ENCODE measurements around the gene ARHGEF10L. TPM values are rescaled to one million over a fixed set of nuclear protein-coding genes. Genes with fewer than 3 reads are reported as not detected.

ARHGEF10L gene
- total RNA-seq, 1 donor from 2014 or later = 75.6 TPM

- no peak for DNase-seq (ENCODE audit: extremely low spot score in 2 of 2)
- intact Hi-C loops (cut with DNase I) = no loop called here
- Histone ChIP-seq H3K4me1 (no peaks in the 10 kb centered on the region), H3K27ac (no peak overlapping the region), H3K36me3 (no peaks in the 10 kb centered on the region), H3K27me3 (no peaks in the 10 kb centered on the region), H3K4me3 (no peak overlapping the region), H3K9me3 (no peaks in the 10 kb centered on the region)
- TF ChIP-seq CTCF (IDR thresholded peaks at IDR 0.05) = no peak
- TF ChIP-seq POLR2AphosphoS5 (IDR thresholded peaks at IDR 0.05; ENCODE audit: insufficient read depth in 1 of 2, low read depth in 1 of 2) = no peak
- no peak for TF ChIP-seq POLR2A (IDR thresholded peaks at IDR 0.05)
Observed at GRCh38 chr1:17515902-17516301, 23.6 kb upstream of the ARHGEF10L start.

GRCh38 chr1:17516303-17517214, 22.9 kb upstream of the ARHGEF10L start:
- Histone ChIP-seq H3K4me3 (no peak overlapping the region), H3K27ac (no peak overlapping the region), H3K36me3 (no peaks in the 10 kb centered on the region), H3K9me3 (no peaks in the 10 kb centered on the region), H3K27me3 (no peaks in the 10 kb centered on the region), H3K4me1 (no peaks in the 10 kb centered on the region)
- no peak for DNase-seq (ENCODE audit: extremely low spot score in 2 of 2)
- intact Hi-C loops (cut with DNase I) = no loop called here
- TF ChIP-seq POLR2A (IDR thresholded peaks at IDR 0.05) (no peak), POLR2AphosphoS5 (IDR thresholded peaks at IDR 0.05; ENCODE audit: insufficient read depth in 1 of 2, low read depth in 1 of 2) (no peak)

- intact Hi-C loops (cut with DNase I) = no loop called here
- H3K27me3 ChIP-seq = no peaks in the 10 kb centered on the region
- TF ChIP-seq POLR2A (IDR thresholded peaks at IDR 0.05) (no peak), POLR2AphosphoS5 (IDR thresholded peaks at IDR 0.05; ENCODE audit: insufficient read depth in 1 of 2, low read depth in 1 of 2) (peak; percentile 65 to 67)
- peak overlapping the region; percentile 62 for H3K27ac ChIP-seq
- H3K9me3 ChIP-seq = no peaks in the 10 kb centered on the region
- peak overlapping the region in 1 of 2 donors; percentile 38 for H3K4me3 ChIP-seq
- no peaks in the 10 kb centered on the region for H3K36me3 ChIP-seq
- no peak for DNase-seq (ENCODE audit: extremely low spot score in 2 of 2)
- H3K4me1 ChIP-seq = no peaks in the 10 kb centered on the region
Observed at GRCh38 chr1:17520041-17520440, 19.5 kb upstream of the ARHGEF10L start.

GRCh38 chr1:17520473-17521319, 18.8 kb upstream of the ARHGEF10L start:
- peak overlapping the region; percentile 62 for H3K27ac ChIP-seq
- H3K27me3 ChIP-seq = no peaks in the 10 kb centered on the region
- H3K36me3 ChIP-seq = no peaks in the 10 kb centered on the region
- no peak for DNase-seq (ENCODE audit: extremely low spot score in 2 of 2)
- intact Hi-C loops (cut with DNase I) = no loop called here
- no peaks in the 10 kb centered on the region for H3K9me3 ChIP-seq
- peaks cover 1% of the 10 kb centered on the region for H3K4me1 ChIP-seq
- peak in 1 of 2 donors; percentile 12 for TF ChIP-seq POLR2AphosphoS5 (IDR thresholded peaks at IDR 0.05; ENCODE audit: insufficient read depth in 1 of 2, low read depth in 1 of 2)
- no peak for TF ChIP-seq POLR2A (IDR thresholded peaks at IDR 0.05)
- H3K4me3 ChIP-seq = peak overlapping the region in 1 of 2 donors; percentile 38

- no peaks in the 10 kb centered on the region for H3K27me3 ChIP-seq
- TF ChIP-seq CTCF (IDR thresholded peaks at IDR 0.05) = no peak
- TF ChIP-seq POLR2AphosphoS5 (IDR thresholded peaks at IDR 0.05; ENCODE audit: insufficient read depth in 1 of 2, low read depth in 1 of 2) = no peak
- TF ChIP-seq POLR2A (IDR thresholded peaks at IDR 0.05) = no peak
- intact Hi-C loops (cut with DNase I) = no loop called here
- H3K9me3 ChIP-seq = no peaks in the 10 kb centered on the region
- H3K27ac ChIP-seq = no peak overlapping the region
- peaks cover 15% of the 10 kb centered on the region for H3K4me1 ChIP-seq
- H3K4me3 ChIP-seq = no peak overlapping the region
- H3K36me3 ChIP-seq = no peaks in the 10 kb centered on the region
- DNase-seq (ENCODE audit: extremely low spot score in 2 of 2) = no peak
Observed at GRCh38 chr1:17521946-17522612, 17.4 kb upstream of the ARHGEF10L start.

Data from vagina (tissue), 2 donors.